Measurements from ENCODE around the gene PTRH2. TPM values are rescaled to one million over a fixed set of nuclear protein-coding genes. Genes with fewer than 3 reads are reported as not detected.

Gene PTRH2
- polyA plus RNA-seq, 4 donors, result 17.7 to 29.6 (median 22.6) TPM

- DNase-seq (ENCODE audit: low read depth in 4 of 4, low spot score in 3 of 4), result no peak
These were observed 15.8 kb upstream of the PTRH2 start for GRCh38 chr17:59723041-59723440.

GRCh38 chr17:59722623-59723022, 15.4 kb upstream of the PTRH2 start:
- DNase-seq (ENCODE audit: low read depth in 4 of 4, low spot score in 3 of 4), result no peak

GRCh38 chr17:59719526-59719925, 12.3 kb upstream of the PTRH2 start:
- no peak for DNase-seq (ENCODE audit: low read depth in 4 of 4, low spot score in 3 of 4)

GRCh38 chr17:59716427-59716826, 9.2 kb upstream of the PTRH2 start:
- DNase-seq (ENCODE audit: low read depth in 4 of 4, low spot score in 3 of 4), result no peak

- DNase-seq (ENCODE audit: low read depth in 4 of 4, low spot score in 3 of 4), result no peak
These were observed 7.0 kb upstream of the PTRH2 start for GRCh38 chr17:59714255-59714654.

GRCh38 chr17:59712862-59713261, 5.6 kb upstream of the PTRH2 start:
- DNase-seq (ENCODE audit: low read depth in 4 of 4, low spot score in 3 of 4), result no peak

GRCh38 chr17:59711936-59712335, 4.7 kb upstream of the PTRH2 start:
- DNase-seq (ENCODE audit: low read depth in 4 of 4, low spot score in 3 of 4), result no peak

GRCh38 chr17:59707971-59708430, 771 bp upstream of the PTRH2 start:
- no peak for DNase-seq (ENCODE audit: low read depth in 4 of 4, low spot score in 3 of 4)

GRCh38 chr17:59702304-59702703, 4.9 kb downstream of the PTRH2 start:
- no peak for DNase-seq (ENCODE audit: low read depth in 4 of 4, low spot score in 3 of 4)

- DNase-seq (ENCODE audit: low read depth in 4 of 4, low spot score in 3 of 4), result no peak
These were observed 7.4 kb downstream of the PTRH2 start for GRCh38 chr17:59699786-59700185.

GRCh38 chr17:59699218-59699617, 8.0 kb downstream of the PTRH2 start:
- DNase-seq (ENCODE audit: low read depth in 4 of 4, low spot score in 3 of 4), result no peak

- no peak for DNase-seq (ENCODE audit: low read depth in 4 of 4, low spot score in 3 of 4)
These were observed 9.1 kb downstream of the PTRH2 start for GRCh38 chr17:59698143-59698542.

- no peak for DNase-seq (ENCODE audit: low read depth in 4 of 4, low spot score in 3 of 4)
These were observed 10.4 kb downstream of the PTRH2 start for GRCh38 chr17:59696682-59697277.

- no peak for DNase-seq (ENCODE audit: low read depth in 4 of 4, low spot score in 3 of 4)
These were observed 11.1 kb downstream of the PTRH2 start for GRCh38 chr17:59695945-59696681.

GRCh38 chr17:59694344-59694743, 12.9 kb downstream of the PTRH2 start:
- DNase-seq (ENCODE audit: low read depth in 4 of 4, low spot score in 3 of 4), result no peak

GRCh38 chr17:59693582-59693981, 13.6 kb downstream of the PTRH2 start:
- DNase-seq (ENCODE audit: low read depth in 4 of 4, low spot score in 3 of 4), result no peak

- DNase-seq (ENCODE audit: low read depth in 4 of 4, low spot score in 3 of 4), result no peak
These were observed 18.7 kb downstream of the PTRH2 start for GRCh38 chr17:59688496-59688895.

GRCh38 chr17:59688008-59688407, 19.2 kb downstream of the PTRH2 start:
- no peak for DNase-seq (ENCODE audit: low read depth in 4 of 4, low spot score in 3 of 4)

- no peak for DNase-seq (ENCODE audit: low read depth in 4 of 4, low spot score in 3 of 4)
These were observed 22.3 kb downstream of the PTRH2 start for GRCh38 chr17:59684967-59685366.

- DNase-seq (ENCODE audit: low read depth in 4 of 4, low spot score in 3 of 4), result no peak
These were observed 23.9 kb downstream of the PTRH2 start for GRCh38 chr17:59683283-59683682.

GRCh38 chr17:59680314-59680713, 26.9 kb downstream of the PTRH2 start:
- DNase-seq (ENCODE audit: low read depth in 4 of 4, low spot score in 3 of 4), result no peak

- DNase-seq (ENCODE audit: low read depth in 4 of 4, low spot score in 3 of 4), result no peak
These were observed 28.3 kb downstream of the PTRH2 start for GRCh38 chr17:59678918-59679317.
